Limb (tissue), 2 donors: ENCODE data around the gene SLC35D1.
"Not testable (repeated sequence)": the region's sequence is repeated elsewhere in the genome, so short reads cannot be mapped to it uniquely, and the experiment has no call there.

ENCODE experiments used
- DNase-seq, 2 donors: peaks; one replicate each; pipeline ENCODE4 v3.0.0-alpha.2; 2016; ENCODE audit errors: extremely low spot score in 2 of 2

Gene SLC35D1

GRCh38 chr1:67053785-67054772 is at the start of gene SLC35D1:
TSS of gene SLC35D1 (minus strand) at chr1:67054148. CDS start at chr1:67054013, 135 bp downstream.
- peak; percentile 86 to 92 for DNase-seq

- no peak for DNase-seq
Observed at GRCh38 chr1:67103548-67103947, 49.6 kb upstream of the SLC35D1 start.

- no peak for DNase-seq
Observed at GRCh38 chr1:67100833-67101232, 46.9 kb upstream of the SLC35D1 start.

- no peak for DNase-seq
Observed at GRCh38 chr1:67097305-67097704, 43.4 kb upstream of the SLC35D1 start.

- DNase-seq: no peak
Observed at GRCh38 chr1:67094191-67094590, 40.2 kb upstream of the SLC35D1 start.

DNA sequence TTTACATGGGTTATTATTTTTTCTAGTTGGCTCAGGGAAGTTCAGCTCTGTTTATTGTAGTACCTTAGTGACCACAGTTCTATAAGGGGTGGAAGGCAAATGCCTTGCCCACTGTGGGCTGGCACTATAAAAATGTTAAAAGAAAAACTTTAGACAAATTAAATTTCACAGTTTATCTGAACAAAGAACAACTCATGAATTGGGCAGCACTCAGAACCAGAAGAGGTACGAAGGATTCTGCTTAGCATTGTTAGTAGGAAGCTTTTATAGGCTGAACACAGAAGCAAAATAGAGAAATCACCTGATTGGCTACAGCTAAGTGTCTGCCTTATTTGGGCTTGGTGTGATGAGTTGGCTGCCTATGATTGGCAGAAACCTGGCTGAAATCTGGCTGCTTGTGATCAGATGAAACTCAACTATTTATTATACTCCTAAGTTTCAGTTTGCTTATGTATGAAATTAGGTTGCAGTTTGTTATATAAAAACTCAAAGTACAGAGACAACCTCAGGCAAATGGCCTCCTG is 35.8 kb upstream of the SLC35D1 start:
- DNase-seq: no peak

GRCh38 chr1:67088440-67088839 is 34.5 kb upstream of the SLC35D1 start:
- DNase-seq: no peak

DNA sequence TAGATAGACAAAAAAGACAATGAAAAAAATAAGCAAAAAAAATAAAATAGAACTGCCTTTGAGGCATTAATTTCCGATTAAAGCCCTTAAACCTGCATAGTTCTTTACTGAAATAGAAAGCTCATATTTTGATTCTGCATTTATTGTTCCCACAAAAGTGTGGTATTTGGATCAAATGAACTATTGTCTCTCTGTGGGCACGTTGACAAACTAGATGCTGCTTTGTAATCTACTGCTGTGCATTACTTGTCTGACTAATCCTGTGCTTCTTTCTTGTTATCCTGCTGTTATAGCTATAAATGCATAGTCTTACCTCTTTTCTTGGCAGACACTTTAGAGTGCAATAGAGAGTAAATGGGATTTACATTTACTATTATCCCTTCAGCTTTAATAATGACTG is 31.4 kb upstream of the SLC35D1 start:
- no peak for DNase-seq

DNA sequence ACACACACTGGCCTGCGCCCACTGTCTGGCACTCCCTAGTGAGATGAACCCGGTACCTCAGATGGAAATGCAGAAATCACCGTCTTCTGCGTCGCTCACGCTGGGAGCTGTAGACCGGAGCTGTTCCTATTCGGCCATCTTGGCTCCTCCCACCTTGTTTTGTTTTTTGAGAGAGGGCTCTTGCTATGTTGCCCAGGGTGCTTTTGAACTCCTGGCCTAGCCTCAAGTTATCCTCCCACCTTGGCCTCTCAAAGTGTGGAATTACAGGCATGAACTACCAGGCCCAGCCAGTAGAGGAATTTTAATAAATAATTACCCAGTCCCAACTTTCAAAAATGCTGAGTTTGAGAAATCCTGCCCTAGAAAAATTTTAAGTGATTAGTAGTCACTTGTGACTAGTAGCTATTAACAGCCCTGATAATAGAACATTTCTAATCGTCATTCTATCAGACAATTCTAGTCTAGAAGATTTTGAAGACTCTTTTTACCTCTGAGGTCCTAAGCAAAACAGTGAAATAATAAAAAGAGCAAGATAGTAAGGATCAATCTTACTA is 30.9 kb upstream of the SLC35D1 start:
- DNase-seq: no peak

DNA sequence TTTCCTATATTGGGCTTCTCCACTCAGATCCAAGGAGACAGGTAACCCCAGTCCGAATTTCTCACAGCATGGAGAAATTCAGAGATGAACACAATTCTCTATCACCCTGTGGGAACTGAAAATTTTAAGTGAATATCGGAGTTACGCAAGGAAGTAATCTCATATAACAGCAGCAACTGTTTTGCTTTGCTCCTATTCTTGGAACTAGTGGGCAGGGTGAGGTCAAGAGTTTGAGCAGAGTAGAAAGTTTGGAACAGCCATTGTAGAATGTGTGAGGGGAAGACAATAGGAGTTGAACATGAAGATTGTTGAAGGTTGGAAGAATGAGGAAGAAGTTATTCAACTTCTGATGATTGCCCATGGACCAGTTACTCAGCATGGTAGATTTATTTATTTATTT is 24.3 kb upstream of the SLC35D1 start:
- DNase-seq: no peak

- DNase-seq: no peak
Observed at GRCh38 chr1:67077593-67077992, 23.6 kb upstream of the SLC35D1 start.

- DNase-seq: no peak
Observed at GRCh38 chr1:67072749-67073148, 18.8 kb upstream of the SLC35D1 start.

- DNase-seq: not testable (repeated sequence)
Observed at GRCh38 chr1:67067655-67068054, 13.7 kb upstream of the SLC35D1 start.

GRCh38 chr1:67062412-67062811 is 8.5 kb upstream of the SLC35D1 start:
- no peak for DNase-seq

DNA sequence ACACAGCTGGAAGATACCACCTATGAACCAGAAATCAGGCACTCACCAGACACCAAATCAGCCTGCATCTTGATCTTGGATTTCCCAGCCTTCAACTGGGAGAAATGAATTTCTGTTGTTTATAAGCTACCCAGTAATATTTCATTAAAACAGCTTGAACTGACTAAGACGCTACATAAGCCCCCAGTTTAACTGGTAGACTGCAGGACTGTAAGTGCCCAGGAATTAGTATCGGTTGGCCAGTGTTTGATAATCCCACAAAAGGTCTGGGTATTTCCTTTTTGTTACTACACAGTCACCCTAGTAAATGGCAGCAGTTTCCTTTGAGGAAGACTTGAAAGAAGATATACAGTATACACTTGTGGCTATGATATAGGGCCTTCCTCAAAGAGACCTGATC is 7.3 kb upstream of the SLC35D1 start:
- no peak for DNase-seq

- DNase-seq: no peak
Observed at GRCh38 chr1:67060811-67061218, 6.9 kb upstream of the SLC35D1 start.

- no peak for DNase-seq
Observed at GRCh38 chr1:67059346-67059745, 5.4 kb upstream of the SLC35D1 start.

- DNase-seq: no peak
Observed at GRCh38 chr1:67058761-67059160, 4.8 kb upstream of the SLC35D1 start.

GRCh38 chr1:67058242-67058641 is 4.3 kb upstream of the SLC35D1 start:
- DNase-seq: no peak

- peak in 1 of 2 donors; percentile 84 for DNase-seq
Observed at GRCh38 chr1:67053535-67053784, 488 bp downstream of the SLC35D1 start.

- DNase-seq: peak; percentile 8 to 55
Observed at GRCh38 chr1:67052741-67053534, 1.0 kb downstream of the SLC35D1 start.

DNA sequence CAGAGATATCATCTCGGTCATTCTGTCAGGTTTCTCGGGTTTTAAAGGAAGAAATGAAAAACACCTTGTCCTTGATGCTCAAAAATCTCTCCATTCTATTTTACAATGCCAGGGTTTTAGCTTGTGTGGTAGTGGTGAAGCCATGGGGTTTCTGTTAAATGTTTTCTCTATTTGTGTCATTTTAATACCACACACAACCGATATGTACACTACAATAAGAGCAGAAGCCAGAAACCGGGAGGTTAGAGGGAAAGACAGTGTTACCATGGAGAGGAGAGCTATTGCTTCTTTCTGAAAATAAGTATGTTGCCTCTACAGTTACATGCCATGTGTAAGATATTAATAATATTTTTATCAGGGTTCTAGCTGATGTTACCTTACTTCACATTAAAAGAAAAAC is 2.8 kb downstream of the SLC35D1 start:
- DNase-seq: no peak
